GM12891 (cell line): ENCODE data around the gene MYLK4.

ENCODE experiments used
- PAX5 ChIP-seq: IDR thresholded peaks from 2 replicates; pipeline ENCODE4 v1.6.1; 2011; ENCODE audit warnings: low read length, moderate library complexity, mild to moderate bottlenecking; ENCODE audit not compliant: insufficient read depth, severe bottlenecking
- POLR2A ChIP-seq: IDR thresholded peaks from 2 replicates; pipeline ENCODE4 v1.6.1; 2011; ENCODE audit warnings: low read depth, low read length, control low read depth
- POLR2AphosphoS5 ChIP-seq: IDR thresholded peaks from 2 replicates; pipeline ENCODE4 v1.6.1; 2011; ENCODE audit warnings: low read depth, low read length, control low read depth
- TAF1 ChIP-seq: IDR thresholded peaks from 2 replicates; pipeline ENCODE4 v1.6.1; 2011; ENCODE audit warnings: low read depth, low read length, control low read depth

DNA sequence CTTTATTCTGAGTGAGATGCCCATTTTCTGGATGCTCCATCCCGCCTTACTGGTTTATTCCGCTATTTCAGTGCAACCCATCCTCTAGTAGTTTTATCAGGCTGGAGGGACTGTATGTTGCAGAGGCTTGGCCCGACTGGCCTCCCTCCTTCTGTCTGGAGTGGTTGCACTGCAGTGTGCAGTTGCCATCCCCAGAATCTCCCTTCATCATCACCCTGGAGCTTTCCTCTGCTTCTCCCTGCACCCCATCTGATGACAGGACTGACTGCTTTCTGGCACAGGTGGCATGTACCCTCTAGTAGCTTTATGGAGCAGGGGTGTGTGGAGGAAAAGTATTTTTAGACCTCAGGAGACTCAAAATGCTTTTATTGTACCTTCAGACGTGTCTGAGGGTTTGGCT lies 35.5 kb upstream of the MYLK4 start:
- no peak for TF ChIP-seq POLR2A
- no peak for TF ChIP-seq POLR2AphosphoS5
- TF ChIP-seq TAF1, result no peak
- TF ChIP-seq PAX5, result no peak
